ENCODE data around the gene TMEM132D.

The TMEM132D gene

DNA sequence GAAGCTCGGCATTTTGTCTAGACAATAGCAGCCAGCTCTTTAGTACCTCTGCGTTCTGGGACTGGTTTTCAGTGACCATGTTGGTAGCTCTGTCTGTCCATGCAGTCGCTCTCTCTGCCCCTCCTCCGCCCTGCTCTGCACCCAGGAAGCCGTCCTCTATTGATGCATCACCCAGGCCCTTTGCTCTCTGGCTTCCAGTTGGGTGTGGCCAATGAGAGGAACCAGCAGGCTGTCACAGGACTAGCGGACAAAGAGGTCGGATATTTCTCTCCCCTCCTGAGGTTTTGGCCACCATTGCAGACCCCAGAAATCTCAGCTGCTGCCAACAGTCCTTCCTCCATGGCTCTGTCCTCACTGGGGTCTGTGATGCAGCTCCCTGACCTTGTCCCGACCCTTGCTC lies 180.6 kb downstream of the TMEM132D start:
- no peak for DNase-seq (ENCODE audit: low read depth)

DNA sequence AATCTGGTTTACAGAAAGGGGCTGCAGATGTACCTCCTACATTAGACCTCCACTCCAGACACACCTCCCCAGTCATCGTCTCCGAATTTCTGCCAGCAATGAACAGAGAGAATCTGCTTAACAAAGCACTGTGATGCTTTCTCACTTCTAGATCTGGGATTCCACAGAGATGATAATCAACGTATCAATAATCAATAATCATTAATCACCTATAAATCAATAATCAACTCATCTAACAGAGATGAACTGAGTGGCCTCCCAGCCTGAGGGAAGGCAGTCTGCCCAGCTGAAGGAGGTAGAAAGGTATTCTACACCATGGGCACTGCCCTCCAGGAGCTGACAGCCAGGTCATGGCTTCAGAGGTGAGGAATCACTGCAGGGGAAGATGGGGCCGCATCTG lies 183.2 kb downstream of the TMEM132D start:
- DNase-seq (ENCODE audit: low read depth): no peak

GRCh38 chr12:129719416-129719815 lies 184.4 kb downstream of the TMEM132D start:
- no peak for DNase-seq (ENCODE audit: low read depth)

GRCh38 chr12:129717438-129717837 lies 186.4 kb downstream of the TMEM132D start:
- no peak for DNase-seq (ENCODE audit: low read depth)

- DNase-seq (ENCODE audit: low read depth): no peak
These were observed 187.0 kb downstream of the TMEM132D start for GRCh38 chr12:129716825-129717224.

DNA sequence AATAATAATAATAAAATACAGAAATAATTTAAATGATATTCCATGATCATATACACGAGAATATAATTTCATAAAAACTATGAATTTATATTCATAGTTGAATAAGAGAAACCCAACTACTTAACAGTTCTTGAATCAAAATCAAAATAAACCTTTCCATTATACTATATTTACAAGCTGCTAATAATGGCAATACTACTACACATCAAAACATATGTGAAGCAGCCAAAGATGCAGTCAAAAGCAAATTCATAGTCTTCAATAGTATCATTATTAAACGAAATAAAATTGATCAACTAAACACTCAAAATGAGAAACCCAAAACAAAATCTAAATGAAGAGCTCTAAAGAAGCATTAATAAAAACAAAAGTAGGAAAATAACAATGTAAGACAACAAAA lies 197.1 kb downstream of the TMEM132D start:
- DNase-seq (ENCODE audit: low read depth): no peak

DNA sequence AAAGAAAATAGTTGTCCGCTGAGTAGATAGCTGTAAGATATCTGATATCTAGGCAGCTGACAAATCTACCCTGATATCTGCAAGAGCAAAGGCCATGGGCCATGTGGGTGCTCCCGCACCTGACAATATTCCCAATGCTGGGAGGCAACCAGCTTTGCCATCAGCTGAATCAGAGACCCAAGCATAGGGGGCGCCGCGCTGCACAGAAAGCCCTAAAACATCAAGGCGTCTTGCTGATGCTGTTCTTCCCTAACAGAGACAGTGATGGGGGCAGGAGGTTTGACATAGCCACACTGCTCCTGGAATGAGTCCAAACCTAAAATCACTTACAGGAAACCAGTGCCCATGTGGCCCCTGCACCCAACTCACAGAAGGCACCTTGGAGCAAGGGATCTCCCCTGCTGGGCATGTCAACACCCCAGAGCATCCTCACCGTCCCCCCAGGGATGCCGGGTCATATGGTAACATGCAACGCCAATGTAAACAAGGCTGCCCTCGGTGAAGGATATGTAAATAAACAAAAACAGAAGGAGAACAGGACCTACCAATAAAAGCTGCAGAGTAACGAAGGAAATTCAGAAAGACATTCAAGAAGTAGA lies 199.5 kb downstream of the TMEM132D start:
- DNase-seq (ENCODE audit: low read depth): no peak

DNA sequence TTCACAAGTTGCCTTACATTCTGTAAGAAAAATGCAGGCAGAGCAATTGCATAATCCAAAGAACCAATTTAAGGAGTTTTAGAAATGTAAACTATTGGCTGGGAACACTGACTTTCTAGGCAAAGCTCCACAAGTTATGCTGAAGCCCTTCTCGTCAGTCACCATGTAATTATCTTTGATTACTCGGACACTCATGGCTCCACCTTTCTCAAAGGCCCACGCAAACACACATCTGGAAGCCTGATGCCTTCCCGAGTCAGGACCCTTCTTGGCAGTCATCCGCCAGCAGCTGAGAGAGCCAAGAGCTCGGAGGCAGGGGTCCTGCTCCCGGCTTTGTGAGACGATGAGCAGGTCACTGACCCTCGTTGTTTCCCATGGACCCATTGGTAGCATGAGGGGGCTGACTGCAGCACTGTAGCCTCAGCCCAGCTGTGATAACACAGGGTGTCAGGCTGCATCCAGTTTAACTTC lies 202.2 kb downstream of the TMEM132D start:
- no peak for DNase-seq (ENCODE audit: low read depth)

- DNase-seq (ENCODE audit: low read depth): no peak
These were observed 203.8 kb downstream of the TMEM132D start for GRCh38 chr12:129700036-129700435.

- DNase-seq (ENCODE audit: low read depth): no peak
These were observed 206.9 kb downstream of the TMEM132D start for GRCh38 chr12:129696926-129697325.

DNA sequence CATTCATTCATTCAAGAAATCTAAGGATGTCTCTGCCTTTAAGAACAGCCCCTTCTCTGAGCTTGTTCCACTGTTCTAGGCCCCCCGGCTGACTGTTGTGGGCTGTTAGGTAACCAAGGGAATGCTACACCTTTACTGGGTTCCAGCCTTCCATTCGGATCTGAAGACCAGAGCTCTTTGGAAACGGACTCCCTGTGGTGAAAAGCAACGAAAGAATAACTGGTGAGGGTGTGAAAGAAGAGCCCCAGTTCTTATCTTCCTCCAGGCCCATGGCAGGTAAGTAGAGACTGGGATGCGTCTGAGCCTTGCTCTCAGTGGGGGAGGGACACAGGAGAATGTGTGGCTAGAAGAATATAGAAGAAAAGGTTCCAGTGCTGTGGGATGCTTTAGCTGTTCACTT lies 207.4 kb downstream of the TMEM132D start:
- no peak for DNase-seq (ENCODE audit: low read depth)

DNA sequence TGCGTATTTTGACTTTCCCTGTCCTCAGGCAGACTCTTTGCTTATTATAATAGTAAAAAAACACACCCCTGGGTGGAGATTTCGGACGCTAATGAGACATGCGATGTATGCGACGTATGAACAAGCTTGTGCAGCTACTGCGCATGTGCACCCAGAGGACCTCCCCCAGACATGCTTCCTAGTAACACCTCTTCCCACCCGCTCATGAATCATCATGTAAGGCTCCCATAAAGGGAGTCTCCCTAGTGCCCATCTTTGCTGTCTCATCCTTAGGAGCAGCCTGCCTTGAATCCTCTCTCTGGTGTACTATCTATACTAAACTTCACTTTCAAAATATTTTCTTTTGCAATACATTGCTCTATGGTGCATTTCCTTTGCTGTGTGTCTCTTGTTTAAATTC lies 210.1 kb downstream of the TMEM132D start:
- DNase-seq (ENCODE audit: low read depth): no peak

- DNase-seq (ENCODE audit: low read depth): no peak
These were observed 216.1 kb downstream of the TMEM132D start for GRCh38 chr12:129687731-129688130.

- DNase-seq (ENCODE audit: low read depth): no peak
These were observed 222.0 kb downstream of the TMEM132D start for GRCh38 chr12:129681830-129682229.

- no peak for DNase-seq (ENCODE audit: low read depth)
These were observed 222.7 kb downstream of the TMEM132D start for GRCh38 chr12:129681151-129681550.

DNA sequence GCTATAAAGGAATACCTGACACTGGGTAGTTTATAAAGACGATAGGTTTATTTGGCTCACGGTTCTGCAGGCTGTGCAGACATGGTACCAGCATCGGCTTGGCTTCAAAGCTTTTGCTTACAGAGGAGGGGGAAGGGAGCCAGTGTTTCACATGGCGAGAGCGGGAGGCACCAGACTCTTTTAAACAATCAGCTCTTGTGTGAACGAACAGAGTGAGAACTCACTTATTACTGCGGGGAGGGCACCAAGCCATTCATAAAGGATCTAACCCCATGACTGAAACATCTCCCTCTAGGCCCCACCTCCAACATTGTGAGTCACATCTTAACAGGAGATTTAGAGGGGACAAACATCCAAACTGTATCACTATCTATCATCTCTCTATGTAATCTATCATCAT lies 227.4 kb downstream of the TMEM132D start:
- no peak for DNase-seq (ENCODE audit: low read depth)

- DNase-seq (ENCODE audit: low read depth): no peak
These were observed 227.9 kb downstream of the TMEM132D start for GRCh38 chr12:129675947-129676346.

DNA sequence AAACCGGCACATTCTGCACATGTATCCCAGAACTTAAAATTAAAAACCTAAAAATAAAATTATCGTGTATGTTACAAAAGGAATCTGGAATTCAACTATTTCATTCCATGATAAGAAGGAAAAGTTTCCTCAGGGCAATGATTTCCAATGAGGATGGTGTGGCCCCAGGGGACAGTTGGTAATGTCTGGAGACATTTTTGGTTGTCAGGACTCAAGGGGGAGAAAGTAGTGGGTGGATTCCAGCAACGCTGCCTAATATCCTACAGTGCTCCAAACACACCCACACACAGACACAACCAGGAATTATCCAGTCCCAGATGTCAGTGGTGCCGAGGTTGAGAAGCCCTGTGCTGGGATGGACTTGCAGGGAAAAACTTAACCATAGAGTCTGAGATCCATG lies 228.3 kb downstream of the TMEM132D start:
- no peak for DNase-seq (ENCODE audit: low read depth)

GRCh38 chr12:129673806-129674205 lies 230.0 kb downstream of the TMEM132D start:
- no peak for DNase-seq (ENCODE audit: low read depth)

GRCh38 chr12:129672110-129672509 lies 231.7 kb downstream of the TMEM132D start:
- DNase-seq (ENCODE audit: low read depth): no peak

GRCh38 chr12:129670256-129670920 lies 233.4 kb downstream of the TMEM132D start:
- DNase-seq (ENCODE audit: low read depth): no peak

DNA sequence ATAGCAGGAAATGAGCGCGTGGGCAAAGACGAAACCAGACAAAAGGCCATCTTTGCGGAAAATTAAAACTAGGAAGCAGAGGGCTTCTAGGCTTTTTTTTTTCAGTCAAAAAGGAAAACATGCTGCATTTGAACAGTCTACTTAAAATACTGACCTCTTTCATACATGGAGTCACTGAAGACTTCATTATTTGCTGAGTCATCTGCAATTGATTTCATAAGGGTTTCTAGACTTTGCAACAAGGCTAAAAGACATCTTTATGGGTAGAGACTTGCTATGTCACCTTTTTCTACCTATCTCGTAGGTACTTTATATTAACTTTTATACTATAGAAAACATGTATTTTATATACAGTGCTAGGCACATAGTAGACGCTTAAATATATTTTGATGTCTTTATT lies 238.4 kb downstream of the TMEM132D start:
- DNase-seq (ENCODE audit: low read depth): no peak

- DNase-seq (ENCODE audit: low read depth): no peak
These were observed 241.6 kb downstream of the TMEM132D start for GRCh38 chr12:129662234-129662633.

GRCh38 chr12:129660946-129661345 lies 242.9 kb downstream of the TMEM132D start:
- no peak for DNase-seq (ENCODE audit: low read depth)

All from activated gamma-delta T cell treated with anti-CD3 and anti-CD28 coated beads, Interleukin-2, amount 50 U/mL, for 16 hours (primary cell).